Esophagus squamous epithelium (tissue), 4 donors: ENCODE results near the gene NAT9.

ENCODE experiments used
- POLR2A ChIP-seq, 4 donors: fragments of 450-650 bp; IDR thresholded peaks; one replicate each; pipeline ENCODE4 v1.6.1; 2017; ENCODE audit warnings: antibody characterized with exemption in 4 of 4, mild to moderate bottlenecking in 4 of 4, moderate library complexity in 3 of 4
- TF ChIP-seq, protein P1 (sequence below), 6 experiments: fragments of 450-650 bp in 4 of 6; fragments of 200-600 bp in 2 of 6; sonication (generic) in 2 of 6; IDR thresholded peaks; one replicate each; pipeline ENCODE4 v1.5.1; 2016 to 2019; ENCODE audit warnings: antibody characterized with exemption in 6 of 6, mild to moderate bottlenecking in 4 of 6, moderate library complexity in 4 of 6

DNA sequence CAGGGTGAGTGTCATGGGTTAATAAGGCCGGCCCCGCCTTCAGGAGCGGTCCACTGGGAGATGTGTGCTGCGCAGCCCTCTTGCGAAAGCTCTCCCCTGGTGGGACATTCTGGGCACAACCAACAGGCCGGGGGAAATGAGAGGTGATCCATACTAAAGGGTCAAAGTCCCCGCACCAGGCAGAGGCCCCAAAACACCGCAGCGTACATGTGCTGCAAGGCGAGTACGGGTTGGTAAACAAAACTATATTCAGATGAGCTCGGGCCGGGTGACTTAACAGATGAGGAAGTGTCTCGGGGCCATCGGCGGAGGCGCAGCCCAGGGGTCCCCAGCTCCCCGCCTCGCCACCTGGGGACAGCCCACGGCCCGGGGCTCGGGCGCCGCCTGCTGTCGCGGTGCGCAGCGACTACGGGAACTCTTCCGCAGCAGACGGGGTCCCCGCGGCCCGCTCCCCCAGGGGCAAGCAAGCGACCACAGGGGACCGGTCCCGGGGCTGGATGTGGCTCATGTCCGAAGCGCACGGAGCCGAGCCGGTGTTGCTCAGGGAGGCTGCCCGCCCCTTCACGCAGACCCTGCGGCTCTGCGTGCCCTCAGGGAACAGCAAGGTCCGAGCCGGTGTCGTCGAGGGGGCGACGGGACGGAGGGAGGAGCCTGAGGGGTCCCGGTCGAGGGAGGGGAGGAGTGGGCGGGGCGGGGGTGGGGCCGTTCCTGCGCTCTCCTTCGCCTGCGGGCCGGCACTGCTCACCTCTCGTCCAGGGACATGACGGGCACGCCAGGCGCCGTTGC lies 39.4 kb downstream of the NAT9 start, which contains the start of gene RAB37:
- TF ChIP-seq, protein P1, sequence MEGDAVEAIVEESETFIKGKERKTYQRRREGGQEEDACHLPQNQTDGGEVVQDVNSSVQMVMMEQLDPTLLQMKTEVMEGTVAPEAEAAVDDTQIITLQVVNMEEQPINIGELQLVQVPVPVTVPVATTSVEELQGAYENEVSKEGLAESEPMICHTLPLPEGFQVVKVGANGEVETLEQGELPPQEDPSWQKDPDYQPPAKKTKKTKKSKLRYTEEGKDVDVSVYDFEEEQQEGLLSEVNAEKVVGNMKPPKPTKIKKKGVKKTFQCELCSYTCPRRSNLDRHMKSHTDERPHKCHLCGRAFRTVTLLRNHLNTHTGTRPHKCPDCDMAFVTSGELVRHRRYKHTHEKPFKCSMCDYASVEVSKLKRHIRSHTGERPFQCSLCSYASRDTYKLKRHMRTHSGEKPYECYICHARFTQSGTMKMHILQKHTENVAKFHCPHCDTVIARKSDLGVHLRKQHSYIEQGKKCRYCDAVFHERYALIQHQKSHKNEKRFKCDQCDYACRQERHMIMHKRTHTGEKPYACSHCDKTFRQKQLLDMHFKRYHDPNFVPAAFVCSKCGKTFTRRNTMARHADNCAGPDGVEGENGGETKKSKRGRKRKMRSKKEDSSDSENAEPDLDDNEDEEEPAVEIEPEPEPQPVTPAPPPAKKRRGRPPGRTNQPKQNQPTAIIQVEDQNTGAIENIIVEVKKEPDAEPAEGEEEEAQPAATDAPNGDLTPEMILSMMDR (IDR thresholded peaks at IDR 0.05), result peak; percentile 20 to 60 (median 46)
- TF ChIP-seq POLR2A (IDR thresholded peaks at IDR 0.05), result no peak
